Fibroblast of villous mesenchyme (primary cell): Measurements from ENCODE around the gene CLVS2. TPM values are rescaled to one million over a fixed set of nuclear protein-coding genes. Genes with fewer than 3 reads are reported as not detected.
A peak's percentile ranks its signal among the peaks of the same experiment; 100 is the strongest.

Experiments
- DNase-seq: peaks from one replicate; pipeline ENCODE4 v3.0.0-alpha.2; 2010; ENCODE audit warnings: low read depth
- H3K4me3 ChIP-seq: 2 replicates; pipeline ENCODE4 v1.5.1; 2011; ENCODE audit warnings: low read depth, mild to moderate bottlenecking, low read length
- CTCF ChIP-seq: IDR thresholded peaks from 2 replicates; pipeline ENCODE4 v1.5.1; 2012; ENCODE audit warnings: low read depth, mild to moderate bottlenecking, low read length; ENCODE audit not compliant: insufficient read depth
- total RNA-seq: library from RNA; depleted of rRNA; stranded (reverse); fragments of >200 nt; gene quantifications from 2 replicates; pipeline ENCODE4 v1.2.3, GENCODE V29; 2012

The CLVS2 gene
- total RNA-seq, 1 donor, result not detected

GRCh38 chr6:123085403-123085802 is 89.4 kb downstream of the CLVS2 start:
- no peak for TF ChIP-seq CTCF
- no peak overlapping the region for H3K4me3 ChIP-seq
- no peak for DNase-seq

GRCh38 chr6:123089226-123089625 is 93.2 kb downstream of the CLVS2 start:
- no peak overlapping the region for H3K4me3 ChIP-seq
- DNase-seq, result no peak
- no peak for TF ChIP-seq CTCF

- H3K4me3 ChIP-seq, result no peak overlapping the region
- peak; percentile 47 for DNase-seq
- no peak for TF ChIP-seq CTCF
Observed at GRCh38 chr6:123091091-123091895, 95.3 kb downstream of the CLVS2 start.

GRCh38 chr6:123091896-123092271 is 95.8 kb downstream of the CLVS2 start:
- no peak overlapping the region for H3K4me3 ChIP-seq
- no peak for DNase-seq
- TF ChIP-seq CTCF, result no peak

GRCh38 chr6:123094795-123095194 is 98.8 kb downstream of the CLVS2 start:
- TF ChIP-seq CTCF, result no peak

GRCh38 chr6:123105561-123105960 is 109.5 kb downstream of the CLVS2 start:
- DNase-seq, result no peak
- H3K4me3 ChIP-seq, result no peak overlapping the region
- no peak for TF ChIP-seq CTCF

More at GRCh38 chr6:123094795-123095194, 98.8 kb downstream of the CLVS2 start:
- no peak for DNase-seq
- H3K4me3 ChIP-seq, result no peak overlapping the region

- no peak for TF ChIP-seq CTCF
- no peak for DNase-seq
Observed at GRCh38 chr6:123116370-123116769, 120.3 kb downstream of the CLVS2 start.

More at GRCh38 chr6:123116370-123116769, 120.3 kb downstream of the CLVS2 start:
- H3K4me3 ChIP-seq, result no peak overlapping the region
